Measurements from ENCODE around the gene USP2.

USP2 gene

DNA sequence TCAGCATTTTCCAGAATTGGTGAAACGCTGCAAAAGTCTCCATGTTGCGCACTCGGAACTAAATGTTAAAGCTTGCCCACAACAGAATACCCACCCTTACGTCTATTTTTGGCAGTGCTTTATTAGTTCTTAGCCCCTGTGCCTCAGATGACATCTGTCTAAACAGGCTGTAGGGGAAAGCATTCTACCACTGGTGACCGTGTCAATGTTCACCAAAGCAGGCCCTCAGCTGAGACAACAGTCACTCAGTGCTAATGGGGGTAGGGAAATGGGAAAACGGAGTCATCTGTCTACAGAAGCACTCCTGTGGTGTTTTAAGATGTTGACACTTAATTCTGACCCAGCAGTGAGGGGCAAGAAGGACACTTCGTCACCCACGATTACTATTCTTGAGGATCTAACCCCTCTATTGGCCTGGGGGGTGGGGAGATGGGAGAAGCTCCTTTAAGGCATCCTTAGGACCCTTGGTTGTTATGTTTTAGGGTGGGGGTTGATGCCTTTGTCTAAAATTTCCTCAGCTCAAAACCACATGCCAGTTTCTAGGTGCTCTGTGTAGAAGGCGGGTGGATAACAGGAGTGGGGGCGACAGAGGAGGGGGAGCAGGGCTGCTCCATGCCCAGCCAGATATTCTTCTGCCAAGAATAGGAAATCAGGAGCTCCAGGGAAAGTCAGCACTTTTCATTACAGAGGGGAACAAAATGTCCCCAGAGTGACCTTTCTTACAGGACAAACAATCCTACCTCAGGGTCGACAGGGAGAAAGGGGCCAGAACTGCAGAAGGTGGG, 19.4 kb downstream of the USP2 start:
- DNase-seq = peak; percentile 54

DNA sequence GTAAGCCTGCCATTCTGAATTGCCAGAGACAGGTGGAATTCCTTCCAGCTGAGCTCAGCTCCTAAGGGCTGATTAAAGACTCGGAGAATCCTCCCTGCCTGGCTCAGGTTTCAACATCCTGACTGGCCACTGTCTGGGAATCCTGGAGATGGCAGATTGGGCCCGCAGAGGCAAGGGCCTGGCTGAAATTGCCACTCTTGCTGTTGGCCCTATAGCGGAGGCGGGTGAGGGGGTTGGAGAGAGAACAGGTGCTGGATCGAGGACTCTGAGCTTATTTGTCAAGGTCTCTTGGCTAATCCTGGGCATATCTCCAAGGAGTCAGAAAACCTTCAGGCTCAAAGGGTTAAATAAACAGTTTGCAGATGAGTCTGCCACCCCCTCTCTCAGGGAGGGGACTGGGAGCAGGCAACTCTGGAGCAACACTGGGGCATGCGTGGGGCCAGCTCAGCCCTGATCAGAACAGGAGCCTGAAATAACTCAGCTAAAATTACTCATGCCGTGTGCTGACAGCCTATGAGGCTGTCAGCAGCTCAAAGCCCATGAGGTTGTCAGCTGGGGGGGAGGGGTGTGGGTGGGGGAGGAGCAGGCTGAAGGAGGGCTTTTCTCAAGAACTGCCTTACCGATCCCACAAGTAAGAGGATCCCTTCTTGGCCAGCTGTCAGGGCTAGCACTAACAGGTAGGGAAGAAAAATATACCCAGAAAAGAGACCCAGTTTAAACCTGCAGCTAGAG, 20.3 kb downstream of the USP2 start:
- peak; percentile 87 for DNase-seq

DNA sequence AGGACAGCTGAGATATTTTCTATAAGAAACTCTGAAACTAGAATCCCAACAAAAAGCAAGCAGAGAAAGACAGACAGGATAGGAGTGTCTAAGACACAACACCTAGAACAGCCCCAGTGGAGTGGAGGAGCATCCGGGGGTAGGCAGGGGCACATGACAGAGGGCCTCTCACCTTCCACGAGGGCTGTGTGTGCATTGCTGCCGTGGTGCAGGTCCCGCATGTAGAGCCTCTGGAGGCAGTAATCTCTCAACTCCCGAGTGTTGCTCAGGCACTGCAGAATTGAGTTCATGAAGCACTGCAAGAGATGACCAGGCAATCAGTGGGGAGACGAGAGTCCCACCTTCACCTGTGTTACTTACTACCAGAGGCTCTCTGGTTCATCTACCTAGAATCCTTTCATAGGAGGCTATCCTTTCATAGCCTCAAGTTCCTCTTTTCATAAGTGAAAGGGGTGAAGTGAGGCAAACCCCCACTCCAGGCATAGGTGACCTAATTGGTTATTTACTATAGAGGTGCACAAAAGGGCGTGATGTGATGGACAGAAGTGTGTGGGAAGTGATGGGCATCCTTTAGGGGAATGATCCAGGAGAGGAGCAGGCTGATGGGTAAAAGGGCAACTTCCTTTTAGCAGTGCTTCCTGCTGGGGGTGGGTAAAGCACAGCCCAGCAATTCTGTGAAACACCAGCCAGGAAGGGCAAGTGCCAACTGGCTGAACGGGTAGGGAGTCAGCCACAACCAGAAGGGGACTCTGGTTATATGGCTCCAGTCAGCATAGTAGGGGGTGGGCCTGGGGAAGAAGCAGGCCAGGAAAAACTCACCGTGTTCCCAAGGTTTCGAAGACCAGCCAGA, 21.9 kb downstream of the USP2 start:
- peak; percentile 47 for DNase-seq

DNA sequence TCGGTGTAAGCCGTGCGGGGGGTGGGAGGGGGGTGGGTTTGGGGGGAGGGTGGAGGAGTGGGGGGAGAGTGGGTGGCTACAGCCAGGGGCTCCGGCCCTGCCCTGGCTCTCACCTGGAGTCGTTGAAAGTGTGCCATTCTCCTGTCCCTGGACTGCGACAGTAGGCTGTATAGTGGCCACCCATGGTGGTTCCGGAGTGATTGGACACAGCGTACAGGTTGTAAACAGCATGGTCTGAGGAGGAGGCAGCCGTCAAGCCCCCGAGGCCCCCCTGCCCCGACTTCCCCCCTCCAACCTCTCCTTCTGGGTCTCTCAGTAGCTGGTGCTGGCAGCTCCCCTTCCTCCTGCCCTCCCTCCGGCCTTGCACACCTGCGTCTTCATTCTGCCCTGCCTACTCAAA, 24.4 kb downstream of the USP2 start:
- DNase-seq = no peak

GRCh38 chr11:119356349-119357031, 25.0 kb downstream of the USP2 start:
- DNase-seq = peak; percentile 71

GRCh38 chr11:119355091-119355843, 26.2 kb downstream of the USP2 start:
- DNase-seq = no peak

- no peak for DNase-seq
Observed at GRCh38 chr11:119352857-119353260, 28.6 kb downstream of the USP2 start.

DNA sequence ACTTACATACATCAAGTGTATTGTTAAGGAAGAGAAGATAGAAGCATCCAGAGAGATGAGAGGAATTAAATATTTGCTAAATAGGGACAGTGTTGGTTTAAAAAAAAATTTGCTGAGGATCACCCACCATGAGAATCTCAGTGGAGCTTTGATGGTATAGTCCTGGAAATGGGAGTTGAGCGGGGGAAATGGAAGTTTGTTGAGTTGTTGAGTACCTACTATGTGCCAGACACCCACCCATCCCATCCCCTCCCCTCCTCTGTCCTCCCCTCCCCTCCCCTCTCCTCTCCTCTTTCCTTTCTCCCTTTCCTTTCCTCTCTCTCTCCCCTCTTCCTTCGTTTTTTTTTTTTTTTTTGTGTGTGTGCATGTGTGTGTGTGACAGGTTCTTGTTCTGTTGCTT, 30.3 kb downstream of the USP2 start:
- DNase-seq = no peak

- DNase-seq = no peak
Observed at GRCh38 chr11:119350302-119350701, 31.2 kb downstream of the USP2 start.

- no peak for DNase-seq
Observed at GRCh38 chr11:119347940-119348605, 33.4 kb downstream of the USP2 start.

- no peak for DNase-seq
Observed at GRCh38 chr11:119347242-119347641, 34.2 kb downstream of the USP2 start.

DNA sequence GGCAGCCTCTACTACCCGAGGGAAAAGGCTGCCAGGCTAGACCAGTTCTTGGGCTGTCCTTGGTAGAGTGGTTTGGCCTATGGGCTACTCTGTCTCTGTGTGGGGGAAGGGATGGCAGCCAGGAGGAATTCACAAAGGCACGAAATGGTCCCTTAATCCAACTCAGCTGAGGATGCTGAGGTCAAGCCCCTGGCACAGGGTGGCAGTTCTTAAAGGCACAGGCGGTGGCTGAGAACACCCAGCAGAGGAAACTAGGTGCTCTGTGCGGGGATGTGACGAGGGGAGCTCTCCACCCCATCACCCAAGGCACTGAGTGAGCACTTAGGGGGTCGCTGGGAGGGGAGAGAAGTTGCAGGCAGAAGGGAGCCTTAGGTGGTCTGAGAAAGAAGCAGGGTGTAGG, 34.9 kb downstream of the USP2 start, which contains the start of gene MFRP:
TSS of gene MFRP (minus strand) at position 101 of the 400 bp plus-strand sequence. CDS start 192 bp downstream, outside the sequence.
- DNase-seq = no peak

DNA sequence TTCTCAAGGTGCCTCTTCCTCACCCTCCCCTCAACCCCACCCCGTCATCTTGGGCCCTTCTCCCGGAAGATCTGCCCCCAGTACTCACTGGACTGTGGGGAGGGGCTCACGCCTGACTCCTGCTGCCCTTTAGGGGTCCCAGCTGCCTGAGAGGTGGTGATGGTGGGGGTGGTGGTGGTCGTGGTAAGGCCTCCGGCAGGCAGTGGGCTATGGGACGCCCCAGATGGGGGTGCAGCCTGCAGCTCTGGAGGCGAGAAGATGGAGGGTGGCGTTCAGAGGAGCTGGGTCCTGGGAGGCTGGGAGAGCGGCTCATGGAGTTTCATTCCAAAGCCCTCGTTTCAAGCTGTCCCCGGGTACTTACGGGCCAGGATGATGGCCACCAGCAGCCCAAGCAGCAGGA, 35.8 kb downstream of the USP2 start:
- DNase-seq = no peak

- DNase-seq = no peak
Observed at GRCh38 chr11:119344291-119345010, 37.0 kb downstream of the USP2 start.

GRCh38 chr11:119343726-119344125, 37.8 kb downstream of the USP2 start:
- no peak for DNase-seq

GRCh38 chr11:119342362-119343130, 38.9 kb downstream of the USP2 start:
- no peak for DNase-seq

- no peak for DNase-seq
Observed at GRCh38 chr11:119342023-119342300, 39.5 kb downstream of the USP2 start.

GRCh38 chr11:119341222-119342022, 40.1 kb downstream of the USP2 start:
- no peak for DNase-seq

Data from inflammatory macrophage treated with lipopolysaccharide for 4 hours (primary cell).